OCI-LY1 (cell line): ENCODE measurements around the gene SMOC2.

Experiments
- H2AFZ ChIP-seq: fragments of 200-600 bp; sonication (generic), shearing (Covaris generic); 2 replicates; pipeline ENCODE4 v1.6.0; 2014; ENCODE audit warnings: antibody characterized with exemption, mild to moderate bottlenecking, low read length
- H3F3A ChIP-seq: fragments of 200-600 bp; sonication (generic), shearing (Covaris generic); 2 replicates; pipeline ENCODE4 v1.6.0; 2014; ENCODE audit warnings: mild to moderate bottlenecking, antibody characterized with exemption, low read length, moderate library complexity; ENCODE audit not compliant: insufficient read depth
- H3K27ac ChIP-seq: fragments of 200-600 bp; sonication (generic); 2 replicates; pipeline ENCODE4 v1.5.1; 2014; ENCODE audit warnings: low read length, mixed run types, mild to moderate bottlenecking, low read depth; ENCODE audit not compliant: poor library complexity, severe bottlenecking
- H3K27me3 ChIP-seq: fragments of 200-600 bp; sonication (generic); 2 replicates; pipeline ENCODE4 v1.6.0; 2014; ENCODE audit warnings: antibody characterized with exemption, mild to moderate bottlenecking, low read length, moderate library complexity; ENCODE audit not compliant: insufficient read depth
- H3K36me3 ChIP-seq: fragments of 200-600 bp; sonication (generic); 2 replicates; pipeline ENCODE4 v1.6.1; 2014; ENCODE audit warnings: mild to moderate bottlenecking, antibody characterized with exemption, low read length, moderate library complexity, mixed read lengths; ENCODE audit not compliant: insufficient read depth
- H3K4me1 ChIP-seq: fragments of 200-600 bp; sonication (generic); 2 replicates; pipeline ENCODE4 v1.5.1; 2014; ENCODE audit warnings: mild to moderate bottlenecking, low read length, moderate library complexity; ENCODE audit not compliant: insufficient read depth, severe bottlenecking
- H3K4me2 ChIP-seq: fragments of 200-600 bp; sonication (generic), shearing (Covaris generic); 2 replicates; pipeline ENCODE4 v1.6.1; 2014; ENCODE audit warnings: low read length
- H3K4me3 ChIP-seq: fragments of 200-600 bp; sonication (generic); 2 replicates; pipeline ENCODE4 v1.5.1; 2014; ENCODE audit warnings: low read length, low read depth, mild to moderate bottlenecking, mixed read lengths; ENCODE audit not compliant: poor library complexity, severe bottlenecking
- H3K79me2 ChIP-seq: fragments of 200-600 bp; shearing (Covaris generic); 2 replicates; pipeline ENCODE4 v1.6.1; 2016; ENCODE audit warnings: mixed run types, low read length, mixed read lengths; ENCODE audit not compliant: insufficient read depth
- H3K9ac ChIP-seq: fragments of 200-600 bp; sonication (generic), shearing (Covaris generic); 2 replicates; pipeline ENCODE4 v1.6.1; 2014; ENCODE audit warnings: mild to moderate bottlenecking, low read length, mixed read lengths
- H3K9me2 ChIP-seq: fragments of 200-600 bp; sonication (generic), shearing (Covaris generic); 2 replicates; pipeline ENCODE4 v1.6.1; 2014; ENCODE audit warnings: low read depth, mild to moderate bottlenecking, low read length, mixed read lengths
- H3K9me3 ChIP-seq: fragments of 200-600 bp; shearing (Covaris generic); 2 replicates; pipeline ENCODE4 v1.6.1; 2014; ENCODE audit warnings: low read length, mixed read lengths
- H4K20me1 ChIP-seq: fragments of 200-600 bp; sonication (generic), shearing (Covaris generic); 2 replicates; pipeline ENCODE4 v1.6.0; 2016; ENCODE audit warnings: mild to moderate bottlenecking, low read length; ENCODE audit not compliant: insufficient read depth
- EZH2 ChIP-seq: fragments of 200-600 bp; sonication (generic), shearing (Covaris generic); IDR thresholded peaks from 2 replicates; pipeline ENCODE4 v1.8.0; 2017; ENCODE audit warnings: borderline replicate concordance, mixed run types, mild to moderate bottlenecking, antibody characterized with exemption, low read length, moderate library complexity, mixed read lengths
- TF ChIP-seq, protein P1 (sequence below): fragments of 200-600 bp; sonication (generic), shearing (Covaris generic); IDR thresholded peaks from 2 replicates; pipeline ENCODE4 v1.5.1; 2017; ENCODE audit warnings: mild to moderate bottlenecking, antibody characterized with exemption, low read length, moderate library complexity, mixed read lengths

The SMOC2 gene

DNA sequence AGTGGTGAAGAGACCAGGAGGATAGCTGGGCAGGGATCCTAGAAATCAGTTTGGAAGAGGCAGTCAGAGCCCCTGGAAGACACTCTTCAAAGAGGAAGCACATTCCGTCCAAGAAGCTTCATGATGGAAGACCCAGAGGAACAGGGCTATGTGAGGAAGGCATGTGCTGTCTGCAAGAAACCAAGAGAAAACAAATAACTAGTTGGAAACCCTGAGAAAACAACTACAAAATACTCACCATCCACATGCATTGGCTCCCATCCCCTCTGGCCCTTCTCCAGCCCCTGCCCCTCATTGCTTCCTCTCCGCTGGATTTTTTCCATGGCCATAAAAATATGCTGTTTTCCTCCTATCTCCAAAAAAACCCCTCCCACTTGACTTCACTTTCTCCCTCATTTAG lies 40.9 kb upstream of the SMOC2 start:
- Histone ChIP-seq H3K9me3 (no peaks in the 10 kb centered on the region), H3F3A (no peaks in the 10 kb centered on the region), H3K27me3 (no peaks in the 10 kb centered on the region), H3K9me2 (no peaks in the 10 kb centered on the region), H3K4me3 (no peak overlapping the region), H3K36me3 (no peaks in the 10 kb centered on the region), H3K4me2 (no peak overlapping the region), H3K79me2 (no peaks in the 10 kb centered on the region), H3K27ac (no peak overlapping the region), H4K20me1 (no peaks in the 10 kb centered on the region), H3K9ac (no peak overlapping the region), H2AFZ (no peak overlapping the region), H3K4me1 (no peaks in the 10 kb centered on the region)
- TF ChIP-seq EZH2 = no peak
- TF ChIP-seq, protein P1, sequence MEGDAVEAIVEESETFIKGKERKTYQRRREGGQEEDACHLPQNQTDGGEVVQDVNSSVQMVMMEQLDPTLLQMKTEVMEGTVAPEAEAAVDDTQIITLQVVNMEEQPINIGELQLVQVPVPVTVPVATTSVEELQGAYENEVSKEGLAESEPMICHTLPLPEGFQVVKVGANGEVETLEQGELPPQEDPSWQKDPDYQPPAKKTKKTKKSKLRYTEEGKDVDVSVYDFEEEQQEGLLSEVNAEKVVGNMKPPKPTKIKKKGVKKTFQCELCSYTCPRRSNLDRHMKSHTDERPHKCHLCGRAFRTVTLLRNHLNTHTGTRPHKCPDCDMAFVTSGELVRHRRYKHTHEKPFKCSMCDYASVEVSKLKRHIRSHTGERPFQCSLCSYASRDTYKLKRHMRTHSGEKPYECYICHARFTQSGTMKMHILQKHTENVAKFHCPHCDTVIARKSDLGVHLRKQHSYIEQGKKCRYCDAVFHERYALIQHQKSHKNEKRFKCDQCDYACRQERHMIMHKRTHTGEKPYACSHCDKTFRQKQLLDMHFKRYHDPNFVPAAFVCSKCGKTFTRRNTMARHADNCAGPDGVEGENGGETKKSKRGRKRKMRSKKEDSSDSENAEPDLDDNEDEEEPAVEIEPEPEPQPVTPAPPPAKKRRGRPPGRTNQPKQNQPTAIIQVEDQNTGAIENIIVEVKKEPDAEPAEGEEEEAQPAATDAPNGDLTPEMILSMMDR = no peak

DNA sequence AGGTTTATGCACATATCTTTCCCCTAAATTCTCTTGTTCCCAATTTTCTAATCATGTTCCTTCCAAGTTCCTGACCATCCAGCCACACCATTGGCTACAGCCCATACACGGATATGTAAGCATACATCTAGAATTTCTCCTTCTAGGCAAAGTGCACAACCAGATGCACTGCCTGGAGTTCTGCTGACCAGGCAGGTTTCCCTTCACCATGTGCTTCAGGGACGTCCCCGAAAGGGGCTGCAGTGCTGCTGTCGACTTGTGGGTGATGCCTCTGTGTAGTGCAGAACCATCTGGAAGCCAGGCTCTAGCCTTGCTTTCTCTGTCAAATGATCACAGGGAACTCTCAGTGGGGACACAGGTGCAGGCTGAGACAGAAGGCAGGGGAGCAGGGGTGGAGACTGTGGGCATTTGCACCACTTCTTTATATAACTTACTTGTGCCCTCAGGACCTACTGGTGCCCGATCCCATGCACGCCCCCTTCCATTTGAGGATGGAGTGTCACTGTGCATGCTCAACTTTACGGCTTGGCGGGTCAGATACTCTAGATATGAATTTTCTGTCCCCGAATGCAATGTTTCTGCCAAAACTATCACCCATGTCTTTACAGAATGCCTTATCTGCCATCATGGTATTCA lies 37.5 kb upstream of the SMOC2 start:
- H3K79me2 ChIP-seq = no peaks in the 10 kb centered on the region
- H3K36me3 ChIP-seq = no peaks in the 10 kb centered on the region
- no peak overlapping the region for H3K27ac ChIP-seq
- no peaks in the 10 kb centered on the region for H3K27me3 ChIP-seq
- H3K9ac ChIP-seq = no peak overlapping the region
- TF ChIP-seq, protein P1 = no peak
- no peak for TF ChIP-seq EZH2
- no peaks in the 10 kb centered on the region for H3K4me1 ChIP-seq
- H3F3A ChIP-seq = no peaks in the 10 kb centered on the region
- no peak overlapping the region for H3K4me3 ChIP-seq
- no peak overlapping the region for H3K4me2 ChIP-seq
- no peaks in the 10 kb centered on the region for H3K9me2 ChIP-seq
- H4K20me1 ChIP-seq = no peaks in the 10 kb centered on the region
- no peak overlapping the region for H2AFZ ChIP-seq
- H3K9me3 ChIP-seq = no peaks in the 10 kb centered on the region

DNA sequence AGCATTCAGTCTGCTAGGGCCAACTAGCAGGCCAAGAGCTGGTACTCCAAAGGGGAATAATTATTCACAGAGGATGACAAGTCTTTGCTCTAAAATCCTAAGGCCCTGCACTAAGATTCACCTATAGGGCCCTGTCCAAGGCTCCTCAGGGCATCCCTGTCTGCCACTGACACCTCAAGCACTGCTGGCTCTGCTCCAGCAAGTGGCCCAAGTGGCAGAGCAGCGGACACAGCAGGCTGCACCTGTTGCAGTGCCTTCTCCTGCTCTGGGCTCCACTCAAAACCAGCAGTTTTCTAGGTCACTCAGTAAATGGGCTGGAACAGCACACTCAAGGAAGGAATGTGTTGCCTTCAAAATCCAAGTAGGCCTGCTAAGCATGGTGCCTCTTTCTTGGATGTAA lies 36.4 kb upstream of the SMOC2 start:
- Histone ChIP-seq H3K27ac (no peak overlapping the region), H3K4me2 (no peak overlapping the region), H3F3A (no peaks in the 10 kb centered on the region)

More for the DNA sequence above, 36.4 kb upstream of the SMOC2 start:
- Histone ChIP-seq H3K9me2 (no peaks in the 10 kb centered on the region), H4K20me1 (no peaks in the 10 kb centered on the region), H3K4me3 (no peak overlapping the region), H3K79me2 (no peaks in the 10 kb centered on the region), H3K36me3 (no peaks in the 10 kb centered on the region), H2AFZ (no peak overlapping the region), H3K4me1 (no peaks in the 10 kb centered on the region), H3K27me3 (no peaks in the 10 kb centered on the region), H3K9me3 (no peaks in the 10 kb centered on the region), H3K9ac (no peak overlapping the region)
- TF ChIP-seq, protein P1 = no peak
- TF ChIP-seq EZH2 = no peak
